Neural cell (in vitro differentiated cells): Measurements from ENCODE around the gene FLT3LG. TPM values are rescaled to one million over a fixed set of nuclear protein-coding genes. Genes with fewer than 3 reads are reported as not detected.

Source experiments
- H2AFZ ChIP-seq: fragments of 200-600, 300-800 bp; sonication (generic), shearing (Covaris generic); 2 replicates; pipeline ENCODE4 v1.6.0; 2014; ENCODE audit warnings: low read depth, mild to moderate bottlenecking, antibody characterized with exemption, low read length, moderate library complexity
- H3F3A ChIP-seq: fragments of 200-600 bp; shearing (Covaris generic); 2 replicates; pipeline ENCODE4 v1.6.1; 2016; ENCODE audit warnings: mild to moderate bottlenecking, moderate library complexity, mixed read lengths, antibody characterized with exemption, low read length; ENCODE audit not compliant: insufficient read depth, poor library complexity, severe bottlenecking
- H3K27ac ChIP-seq: fragments of 200-600, 300-800 bp; sonication (generic), shearing (Covaris generic); 2 replicates; pipeline ENCODE4 v1.5.1; 2014; ENCODE audit warnings: mild to moderate bottlenecking, low read length, moderate library complexity
- H3K27me3 ChIP-seq: fragments of 300-800, 200-600 bp; sonication (generic), shearing (Covaris generic); 2 replicates; pipeline ENCODE4 v1.6.0; 2014; ENCODE audit warnings: mild to moderate bottlenecking, low read depth, low read length, moderate library complexity; ENCODE audit not compliant: insufficient read depth
- H3K36me3 ChIP-seq: fragments of 300-800, 200-600 bp; sonication (generic), shearing (Covaris generic); 2 replicates; pipeline ENCODE4 v1.5.1; 2014; ENCODE audit warnings: mild to moderate bottlenecking, antibody characterized with exemption, low read length, moderate library complexity; ENCODE audit not compliant: insufficient read depth
- H3K4me2 ChIP-seq: fragments of 300-800, 200-600 bp; sonication (generic), shearing (Covaris generic); 2 replicates; pipeline ENCODE4 v1.6.0; 2014; ENCODE audit warnings: mild to moderate bottlenecking, low read length
- H3K4me3 ChIP-seq: fragments of 300-800, 200-600 bp; sonication (generic), shearing (Covaris generic); 2 replicates; pipeline ENCODE4 v1.5.1; 2014; ENCODE audit warnings: mild to moderate bottlenecking, low read length, moderate library complexity
- H3K79me2 ChIP-seq: fragments of 200-600 bp; shearing (Covaris generic); replicated peaks from 2 replicates; pipeline ENCODE4 v1.6.0; 2014; ENCODE audit warnings: mild to moderate bottlenecking, low read length, moderate library complexity; ENCODE audit not compliant: insufficient read depth
- H3K9ac ChIP-seq: fragments of 300-800, 200-600 bp; sonication (generic), shearing (Covaris generic); 2 replicates; pipeline ENCODE4 v1.6.1; 2016; ENCODE audit warnings: mild to moderate bottlenecking, low read length, mixed read lengths
- H3K9me2 ChIP-seq: fragments of 200-600 bp; shearing (Covaris generic); 2 replicates; pipeline ENCODE4 v1.6.1; 2016; ENCODE audit warnings: mild to moderate bottlenecking, low read length, mixed read lengths; ENCODE audit not compliant: insufficient read depth
- H3K9me3 ChIP-seq: fragments of 200-600, 300-800 bp; sonication (generic), shearing (Covaris generic); 2 replicates; pipeline ENCODE4 v1.6.1; 2016; ENCODE audit warnings: mild to moderate bottlenecking, mixed run types, low read length, moderate library complexity, mixed read lengths
- H4K20me1 ChIP-seq: fragments of 200-600 bp; shearing (Covaris generic); 2 replicates; pipeline ENCODE4 v1.6.1; 2016; ENCODE audit warnings: mild to moderate bottlenecking, mixed run types; ENCODE audit not compliant: insufficient read depth
- CTCF ChIP-seq: fragments of 450-650 bp; IDR thresholded peaks from 2 replicates; pipeline ENCODE4 v1.5.1; 2014; ENCODE audit warnings: antibody characterized with exemption, mild to moderate bottlenecking, moderate library complexity; ENCODE audit not compliant: poor library complexity, severe bottlenecking
- EP300 ChIP-seq: fragments of 450-650 bp; conservative IDR thresholded peaks from 2 replicates; pipeline ENCODE4 v1.6.1; 2014; ENCODE audit warnings: antibody characterized with exemption, mild to moderate bottlenecking, moderate library complexity; ENCODE audit not compliant: poor library complexity, severe bottlenecking
- EZH2 ChIP-seq: fragments of 200-600, 300-800 bp; shearing (Covaris generic), sonication (generic); IDR thresholded peaks from 2 replicates; pipeline ENCODE4 v1.6.1; 2014; ENCODE audit warnings: antibody characterized with exemption, low read length, borderline replicate concordance, mild to moderate bottlenecking; ENCODE audit not compliant: insufficient read depth, poor library complexity, severe bottlenecking
- MXI1 ChIP-seq: fragments of 450-650 bp; conservative IDR thresholded peaks from 2 replicates; pipeline ENCODE4 v1.6.1; 2014; ENCODE audit warnings: antibody characterized with exemption, mild to moderate bottlenecking; ENCODE audit not compliant: poor library complexity, severe bottlenecking
- POLR2AphosphoS5 ChIP-seq: IDR thresholded peaks from 2 replicates; pipeline ENCODE4 v1.6.1; 2012
- RAD21 ChIP-seq: fragments of 450-650 bp; conservative IDR thresholded peaks from 2 replicates; pipeline ENCODE4 v1.6.1; 2014; ENCODE audit warnings: antibody characterized with exemption, mild to moderate bottlenecking, moderate library complexity
- SMC3 ChIP-seq: fragments of 450-650 bp; conservative IDR thresholded peaks from 2 replicates; pipeline ENCODE4 v1.6.1; 2014; ENCODE audit warnings: antibody characterized with exemption, mild to moderate bottlenecking, moderate library complexity; ENCODE audit not compliant: poor library complexity
- TAF1 ChIP-seq: IDR thresholded peaks from 2 replicates; pipeline ENCODE4 v1.6.1; 2012; ENCODE audit warnings: low read depth
- polyA plus RNA-seq: library from polyadenylated mRNA; depleted of rRNA; stranded (reverse); fragments of >200 nt; gene quantifications from 2 replicates; pipeline ENCODE4 v1.2.3, GENCODE V29; 2014
- TF ChIP-seq, protein P1 (sequence below): IDR thresholded peaks from 2 replicates; pipeline ENCODE4 v1.6.1; 2012; ENCODE audit warnings: borderline replicate concordance

FLT3LG gene
- polyA plus RNA-seq, 1 donor from 2014 or later, result not detected

DNA sequence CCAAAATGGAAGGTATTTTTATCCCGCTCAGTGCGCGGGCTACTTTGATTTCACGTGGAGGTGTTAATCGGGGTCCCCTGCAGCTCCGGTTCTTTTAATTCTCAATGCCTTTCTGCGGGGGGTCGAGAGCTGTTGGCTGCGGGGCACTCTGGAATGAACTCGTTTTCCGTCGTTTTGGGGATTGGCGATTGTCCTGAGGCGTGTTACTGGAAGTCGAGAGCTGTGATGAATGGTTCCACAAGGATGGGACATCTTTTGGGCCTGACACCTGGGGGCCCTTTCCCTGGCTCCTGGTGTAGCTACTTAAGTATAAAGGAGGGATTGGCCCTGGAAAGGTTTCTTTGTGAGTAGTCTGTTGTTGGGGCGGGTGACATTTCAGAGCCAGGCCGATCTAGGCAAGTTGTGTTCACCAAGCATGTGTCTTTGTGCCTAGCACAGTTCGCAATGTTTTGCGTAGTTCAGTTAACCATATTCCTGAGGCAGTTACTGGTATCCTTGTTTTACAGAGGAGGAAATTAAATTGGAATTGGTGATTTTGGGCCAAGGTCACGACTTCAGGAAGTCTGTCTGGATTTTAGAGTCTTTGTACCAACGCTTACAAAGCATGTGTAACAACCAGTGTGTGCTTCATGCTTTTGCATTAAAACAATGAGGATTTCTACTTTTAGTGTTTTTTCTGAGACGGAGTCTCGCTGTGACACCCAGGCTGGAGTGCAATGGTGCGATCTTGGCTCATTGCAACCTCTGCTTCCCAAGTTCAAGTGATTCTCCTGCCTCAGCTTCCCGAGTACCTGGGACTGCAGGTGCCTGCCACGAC, 14.2 kb downstream of the FLT3LG start:
- H2AFZ ChIP-seq, result no peak overlapping the region
- peak overlapping the region; percentile 99 for H3K9ac ChIP-seq
- H3K4me3 ChIP-seq, result peak overlapping the region; percentile 97
- H4K20me1 ChIP-seq, result peaks cover 11% of the 10 kb centered on the region
- H3F3A ChIP-seq, result no peaks in the 10 kb centered on the region
- H3K4me2 ChIP-seq, result peak overlapping the region; percentile 83
- H3K79me2 ChIP-seq, result peaks cover 28% of the 10 kb centered on the region
- TF ChIP-seq, protein P1, sequence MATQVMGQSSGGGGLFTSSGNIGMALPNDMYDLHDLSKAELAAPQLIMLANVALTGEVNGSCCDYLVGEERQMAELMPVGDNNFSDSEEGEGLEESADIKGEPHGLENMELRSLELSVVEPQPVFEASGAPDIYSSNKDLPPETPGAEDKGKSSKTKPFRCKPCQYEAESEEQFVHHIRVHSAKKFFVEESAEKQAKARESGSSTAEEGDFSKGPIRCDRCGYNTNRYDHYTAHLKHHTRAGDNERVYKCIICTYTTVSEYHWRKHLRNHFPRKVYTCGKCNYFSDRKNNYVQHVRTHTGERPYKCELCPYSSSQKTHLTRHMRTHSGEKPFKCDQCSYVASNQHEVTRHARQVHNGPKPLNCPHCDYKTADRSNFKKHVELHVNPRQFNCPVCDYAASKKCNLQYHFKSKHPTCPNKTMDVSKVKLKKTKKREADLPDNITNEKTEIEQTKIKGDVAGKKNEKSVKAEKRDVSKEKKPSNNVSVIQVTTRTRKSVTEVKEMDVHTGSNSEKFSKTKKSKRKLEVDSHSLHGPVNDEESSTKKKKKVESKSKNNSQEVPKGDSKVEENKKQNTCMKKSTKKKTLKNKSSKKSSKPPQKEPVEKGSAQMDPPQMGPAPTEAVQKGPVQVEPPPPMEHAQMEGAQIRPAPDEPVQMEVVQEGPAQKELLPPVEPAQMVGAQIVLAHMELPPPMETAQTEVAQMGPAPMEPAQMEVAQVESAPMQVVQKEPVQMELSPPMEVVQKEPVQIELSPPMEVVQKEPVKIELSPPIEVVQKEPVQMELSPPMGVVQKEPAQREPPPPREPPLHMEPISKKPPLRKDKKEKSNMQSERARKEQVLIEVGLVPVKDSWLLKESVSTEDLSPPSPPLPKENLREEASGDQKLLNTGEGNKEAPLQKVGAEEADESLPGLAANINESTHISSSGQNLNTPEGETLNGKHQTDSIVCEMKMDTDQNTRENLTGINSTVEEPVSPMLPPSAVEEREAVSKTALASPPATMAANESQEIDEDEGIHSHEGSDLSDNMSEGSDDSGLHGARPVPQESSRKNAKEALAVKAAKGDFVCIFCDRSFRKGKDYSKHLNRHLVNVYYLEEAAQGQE, result no peak
- TF ChIP-seq TAF1 (no peak), EP300 (no peak), SMC3 (no peak), RAD21 (no peak), CTCF (no peak), MXI1 (no peak), EZH2 (no peak), POLR2AphosphoS5 (no peak)
- peak overlapping the region; percentile 95 for H3K27ac ChIP-seq
- H3K27me3 ChIP-seq, result no peaks in the 10 kb centered on the region
- H3K36me3 ChIP-seq, result no peaks in the 10 kb centered on the region
- H3K9me3 ChIP-seq, result no peaks in the 10 kb centered on the region
- H3K9me2 ChIP-seq, result no peaks in the 10 kb centered on the region

- Histone ChIP-seq H3K9me3 (no peaks in the 10 kb centered on the region), H3K9me2 (no peaks in the 10 kb centered on the region), H3K27me3 (no peaks in the 10 kb centered on the region), H3K27ac (peak overlapping the region; percentile 95), H3K4me2 (peak overlapping the region; percentile 83), H3K36me3 (no peaks in the 10 kb centered on the region), H4K20me1 (peaks cover 11% of the 10 kb centered on the region), H2AFZ (no peak overlapping the region), H3F3A (no peaks in the 10 kb centered on the region), H3K9ac (peak overlapping the region; percentile 99), H3K79me2 (peaks cover 28% of the 10 kb centered on the region), H3K4me3 (peak overlapping the region; percentile 97)
- TF ChIP-seq RAD21 (no peak), TAF1 (no peak), POLR2AphosphoS5 (no peak), SMC3 (no peak), CTCF (no peak), MXI1 (no peak), EP300 (no peak), EZH2 (no peak)
- TF ChIP-seq, protein P1, result no peak
These were observed 15.0 kb downstream of the FLT3LG start for GRCh38 chr19:49488863-49489537.
